Measurements from ENCODE around the gene EXO1.
"Not testable (repeated sequence)": the region's sequence is repeated elsewhere in the genome, so short reads cannot be mapped to it uniquely, and the experiment has no call there.

EXO1 gene

DNA sequence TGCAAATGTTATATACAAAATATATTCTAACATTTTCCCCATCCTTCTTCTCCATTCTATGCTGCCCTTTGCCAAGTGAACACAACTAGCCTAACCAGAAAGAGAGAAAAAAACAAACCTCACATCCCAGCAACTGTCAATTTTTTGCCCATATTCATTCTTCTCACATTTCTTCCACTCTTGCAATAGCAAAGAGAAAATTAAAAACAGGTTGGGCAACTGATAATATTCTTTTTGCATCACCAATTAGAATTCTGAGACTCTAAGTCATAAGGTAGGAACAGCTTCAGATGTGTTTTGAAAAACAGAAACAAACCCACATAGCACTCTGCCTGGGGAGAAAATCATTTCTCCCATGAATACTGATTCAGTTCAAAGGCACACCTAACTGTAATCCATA is 25.2 kb upstream of the EXO1 start:
- H3K4me3 ChIP-seq (ENCODE audit: low read depth, low read length) = no peak overlapping the region
- DNase-seq (ENCODE audit: low read depth) = no peak
- TF ChIP-seq, protein P1, sequence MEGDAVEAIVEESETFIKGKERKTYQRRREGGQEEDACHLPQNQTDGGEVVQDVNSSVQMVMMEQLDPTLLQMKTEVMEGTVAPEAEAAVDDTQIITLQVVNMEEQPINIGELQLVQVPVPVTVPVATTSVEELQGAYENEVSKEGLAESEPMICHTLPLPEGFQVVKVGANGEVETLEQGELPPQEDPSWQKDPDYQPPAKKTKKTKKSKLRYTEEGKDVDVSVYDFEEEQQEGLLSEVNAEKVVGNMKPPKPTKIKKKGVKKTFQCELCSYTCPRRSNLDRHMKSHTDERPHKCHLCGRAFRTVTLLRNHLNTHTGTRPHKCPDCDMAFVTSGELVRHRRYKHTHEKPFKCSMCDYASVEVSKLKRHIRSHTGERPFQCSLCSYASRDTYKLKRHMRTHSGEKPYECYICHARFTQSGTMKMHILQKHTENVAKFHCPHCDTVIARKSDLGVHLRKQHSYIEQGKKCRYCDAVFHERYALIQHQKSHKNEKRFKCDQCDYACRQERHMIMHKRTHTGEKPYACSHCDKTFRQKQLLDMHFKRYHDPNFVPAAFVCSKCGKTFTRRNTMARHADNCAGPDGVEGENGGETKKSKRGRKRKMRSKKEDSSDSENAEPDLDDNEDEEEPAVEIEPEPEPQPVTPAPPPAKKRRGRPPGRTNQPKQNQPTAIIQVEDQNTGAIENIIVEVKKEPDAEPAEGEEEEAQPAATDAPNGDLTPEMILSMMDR (IDR thresholded peaks at IDR 0.05; ENCODE audit: low read depth, low read length, missing control alignments) = no peak

DNA sequence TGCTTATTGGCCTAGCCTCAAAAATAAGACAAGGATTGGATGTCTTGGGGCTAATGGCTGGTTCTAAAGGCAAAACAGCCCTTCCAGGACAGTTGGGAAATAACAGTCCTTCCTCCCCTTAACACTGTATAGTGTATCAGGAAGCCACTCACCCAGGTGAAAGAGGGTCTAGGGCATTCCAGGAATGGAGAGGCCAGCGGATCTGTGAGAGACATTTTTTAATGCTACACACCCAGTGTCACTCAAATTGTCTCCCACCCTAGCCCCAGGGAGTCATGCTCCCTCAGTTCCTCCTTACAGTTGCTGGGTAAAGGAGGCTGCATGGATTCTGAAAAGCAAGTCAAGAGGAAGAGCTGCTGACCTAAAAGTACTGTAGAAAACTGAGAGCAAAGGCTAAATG is 24.1 kb upstream of the EXO1 start:
- DNase-seq (ENCODE audit: low read depth) = no peak
- TF ChIP-seq, protein P1 (IDR thresholded peaks at IDR 0.05; ENCODE audit: low read depth, low read length, missing control alignments) = no peak
- no peak overlapping the region for H3K4me3 ChIP-seq (ENCODE audit: low read depth, low read length)

DNA sequence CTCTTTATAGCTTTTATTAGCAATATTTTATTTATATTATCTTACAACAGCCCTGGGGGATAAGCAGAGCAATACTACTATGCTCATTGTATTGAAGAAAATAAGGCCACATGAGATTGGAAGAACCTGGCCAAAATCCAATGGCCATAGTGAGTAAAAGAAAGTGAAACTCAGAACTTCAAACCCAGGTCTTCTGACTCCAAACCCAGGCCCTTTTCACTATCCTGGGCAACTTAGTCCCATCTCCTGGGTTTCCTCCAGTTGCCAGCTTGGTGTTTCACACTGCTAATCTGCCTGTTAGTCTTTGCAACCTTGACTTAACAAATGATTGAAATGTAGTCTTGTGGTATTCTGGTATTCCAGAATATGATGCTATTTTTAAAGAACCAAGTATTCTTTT is 22.4 kb upstream of the EXO1 start:
- H3K4me3 ChIP-seq (ENCODE audit: low read depth, low read length) = no peak overlapping the region
- no peak for DNase-seq (ENCODE audit: low read depth)
- TF ChIP-seq, protein P1 (IDR thresholded peaks at IDR 0.05; ENCODE audit: low read depth, low read length, missing control alignments) = no peak

DNA sequence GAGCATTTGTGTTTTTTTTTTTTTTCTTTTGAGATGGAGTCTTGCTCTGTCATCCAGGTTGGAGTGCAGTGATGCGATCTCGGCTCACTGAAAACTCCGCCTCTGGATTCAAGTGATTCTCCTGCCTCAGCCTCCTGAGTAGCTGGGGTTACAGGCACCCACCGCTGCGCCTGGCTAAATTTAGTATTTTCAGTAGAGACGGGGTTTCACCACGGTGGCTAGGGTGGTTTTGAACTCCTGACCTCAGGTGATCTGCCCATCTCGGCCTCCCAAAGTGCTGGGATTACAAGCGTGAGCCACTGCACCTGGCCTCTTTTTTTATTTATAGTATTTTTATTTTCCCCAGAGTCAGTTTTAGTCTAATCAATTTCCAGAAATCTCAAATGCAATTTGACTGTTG is 21.4 kb upstream of the EXO1 start:
- DNase-seq (ENCODE audit: low read depth); H3K4me3 ChIP-seq (ENCODE audit: low read depth, low read length): not testable (repeated sequence)

DNA sequence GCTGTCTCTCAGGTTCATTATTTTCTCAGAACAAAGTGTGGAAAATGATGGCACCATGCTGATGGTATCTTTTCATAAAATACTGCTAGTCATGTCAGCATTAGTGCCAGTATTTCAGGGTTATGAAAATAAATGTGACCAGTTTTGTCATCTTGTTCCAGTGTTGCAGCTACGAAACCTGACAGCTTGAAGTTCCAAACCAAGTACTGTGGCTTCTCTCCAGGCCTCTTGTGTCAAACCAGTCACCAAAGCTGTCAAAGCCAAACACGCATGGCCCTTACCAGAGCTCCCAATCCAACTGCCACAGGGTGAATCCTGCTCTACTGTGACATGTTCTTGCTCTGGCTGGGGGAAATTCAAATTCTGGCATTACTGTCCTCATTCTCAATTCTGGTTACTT is 20.7 kb upstream of the EXO1 start:
- no peak for DNase-seq (ENCODE audit: low read depth)
- no peak overlapping the region for H3K4me3 ChIP-seq (ENCODE audit: low read depth, low read length)
- TF ChIP-seq, protein P1 (IDR thresholded peaks at IDR 0.05; ENCODE audit: low read depth, low read length, missing control alignments) = no peak

DNA sequence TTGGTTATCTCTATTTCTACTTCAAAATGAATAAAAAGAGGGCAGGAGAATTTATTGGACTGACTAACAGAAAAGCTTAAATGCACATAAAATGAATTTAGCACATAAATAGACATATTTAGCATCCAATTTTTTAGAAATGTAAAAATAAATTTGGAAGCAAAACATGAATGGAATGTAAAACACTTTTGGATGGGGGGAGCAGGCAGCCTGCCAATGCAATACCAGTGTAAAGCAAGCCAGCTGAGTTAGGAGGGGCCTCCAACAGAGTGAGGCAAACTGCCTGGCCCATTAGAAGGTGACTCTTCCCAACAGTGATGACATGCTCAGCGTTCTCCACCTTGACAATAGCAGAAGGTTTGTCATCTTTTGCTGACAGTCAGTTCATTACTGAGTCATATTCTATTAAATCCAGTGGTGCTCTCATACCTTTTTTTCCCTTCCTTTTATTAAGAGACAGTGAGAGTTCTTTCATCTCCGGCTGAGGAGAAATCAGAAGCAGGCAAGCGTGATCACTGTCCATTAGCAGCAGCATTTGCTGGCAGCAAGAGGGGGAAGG is 19.5 kb upstream of the EXO1 start:
- no peak overlapping the region for H3K4me3 ChIP-seq (ENCODE audit: low read depth, low read length)
- DNase-seq (ENCODE audit: low read depth) = no peak
- TF ChIP-seq, protein P1 (IDR thresholded peaks at IDR 0.05; ENCODE audit: low read depth, low read length, missing control alignments) = no peak

DNA sequence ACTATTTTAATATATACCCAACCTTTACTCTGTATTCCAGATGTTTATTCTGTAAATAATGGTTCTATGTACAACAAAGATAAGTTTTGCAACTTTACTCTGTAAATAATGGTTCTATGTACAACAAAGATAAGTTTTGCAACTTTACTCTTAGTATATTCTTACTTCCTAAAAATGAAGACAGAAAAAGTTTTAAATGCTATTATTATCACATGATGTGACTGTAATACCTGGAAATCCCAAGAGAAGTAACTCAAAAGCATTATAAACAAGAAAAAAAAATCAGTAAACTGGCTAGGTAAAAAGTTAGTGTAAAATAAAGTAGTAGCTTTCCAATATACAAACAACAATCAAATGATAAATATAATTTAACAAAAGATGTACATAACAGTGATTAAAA is 18.5 kb upstream of the EXO1 start:
- TF ChIP-seq, protein P1 (IDR thresholded peaks at IDR 0.05; ENCODE audit: low read depth, low read length, missing control alignments) = no peak
- DNase-seq (ENCODE audit: low read depth) = no peak
- no peak overlapping the region for H3K4me3 ChIP-seq (ENCODE audit: low read depth, low read length)

Data from GM12864 (cell line).